DMS53 treated with DMSO at 0.1 percent for 48 hours (cell line): ENCODE measurements around the gene ENTPD5.
"Not testable (repeated sequence)": the region's sequence is repeated elsewhere in the genome, so short reads cannot be mapped to it uniquely, and the experiment has no call there.

Source experiments
- DNase-seq: peaks from one replicate; lab custom pipeline; 2025; ENCODE audit not compliant: unreplicated experiment; lab: John Stamatoyannopoulos, UW

ENTPD5 gene

DNA sequence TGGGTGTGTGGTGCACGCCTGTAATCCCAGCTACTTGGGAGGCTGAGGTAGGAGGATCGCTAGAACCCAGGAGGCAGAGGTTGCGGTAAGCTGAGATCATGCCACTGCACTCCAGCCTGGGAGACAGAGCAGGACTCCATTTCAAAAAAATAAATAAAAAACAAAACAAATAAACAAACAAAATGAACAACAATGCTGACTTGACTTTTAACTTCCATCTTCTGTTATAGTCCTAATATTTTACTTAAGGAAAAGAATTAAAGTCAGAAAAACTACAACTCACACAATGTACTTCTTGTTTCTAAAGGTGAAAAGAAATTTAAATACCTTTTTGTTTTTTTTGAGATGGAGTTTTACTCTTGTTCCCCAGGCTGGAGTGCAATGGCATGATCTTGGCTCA lies 13.4 kb downstream of the ENTPD5 start:
- DNase-seq, result not testable (repeated sequence)

DNA sequence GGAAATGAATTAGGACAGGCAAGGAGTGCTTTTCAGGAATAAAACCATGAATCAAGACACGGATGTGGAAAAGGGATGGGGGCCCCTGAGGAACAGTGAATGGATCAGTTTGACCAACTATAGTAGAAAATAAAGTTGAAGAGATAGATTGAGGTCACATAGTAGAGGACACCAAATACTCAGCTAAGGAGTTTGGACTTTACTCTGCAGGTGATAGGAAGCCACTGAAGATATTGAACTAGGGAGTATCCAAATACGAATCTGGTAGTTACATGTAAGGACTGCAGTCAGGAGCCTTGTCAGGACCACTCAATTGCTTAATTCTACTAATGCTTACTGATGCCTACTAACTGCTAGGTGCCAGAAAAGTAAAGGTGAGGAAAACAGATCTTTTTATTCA lies 20.4 kb downstream of the ENTPD5 start:
- DNase-seq, result no peak

DNA sequence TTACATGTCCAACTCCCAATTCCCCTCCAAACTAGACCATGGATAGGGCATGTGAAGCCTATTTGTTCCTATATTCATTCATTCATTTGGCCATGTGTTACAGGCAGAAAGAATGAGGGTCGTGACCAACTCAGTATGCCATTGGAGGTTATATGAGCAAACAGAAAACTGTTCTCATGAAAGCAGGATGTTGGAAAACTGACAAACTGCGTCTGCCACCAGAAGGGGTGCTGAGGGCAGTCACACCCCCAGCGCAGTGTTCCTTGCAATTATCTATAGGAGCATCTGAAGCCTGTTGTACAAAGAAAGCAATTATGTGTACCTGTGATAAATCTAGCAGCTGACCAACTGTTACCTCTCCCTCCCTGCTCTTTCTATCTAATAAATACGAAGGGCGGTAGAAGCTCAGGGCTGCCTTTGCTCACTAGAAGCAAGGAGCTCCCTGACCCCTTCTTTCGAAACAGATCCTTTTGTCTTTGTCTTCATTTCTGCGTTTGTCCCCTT lies 21.1 kb downstream of the ENTPD5 start:
- DNase-seq, result no peak

DNA sequence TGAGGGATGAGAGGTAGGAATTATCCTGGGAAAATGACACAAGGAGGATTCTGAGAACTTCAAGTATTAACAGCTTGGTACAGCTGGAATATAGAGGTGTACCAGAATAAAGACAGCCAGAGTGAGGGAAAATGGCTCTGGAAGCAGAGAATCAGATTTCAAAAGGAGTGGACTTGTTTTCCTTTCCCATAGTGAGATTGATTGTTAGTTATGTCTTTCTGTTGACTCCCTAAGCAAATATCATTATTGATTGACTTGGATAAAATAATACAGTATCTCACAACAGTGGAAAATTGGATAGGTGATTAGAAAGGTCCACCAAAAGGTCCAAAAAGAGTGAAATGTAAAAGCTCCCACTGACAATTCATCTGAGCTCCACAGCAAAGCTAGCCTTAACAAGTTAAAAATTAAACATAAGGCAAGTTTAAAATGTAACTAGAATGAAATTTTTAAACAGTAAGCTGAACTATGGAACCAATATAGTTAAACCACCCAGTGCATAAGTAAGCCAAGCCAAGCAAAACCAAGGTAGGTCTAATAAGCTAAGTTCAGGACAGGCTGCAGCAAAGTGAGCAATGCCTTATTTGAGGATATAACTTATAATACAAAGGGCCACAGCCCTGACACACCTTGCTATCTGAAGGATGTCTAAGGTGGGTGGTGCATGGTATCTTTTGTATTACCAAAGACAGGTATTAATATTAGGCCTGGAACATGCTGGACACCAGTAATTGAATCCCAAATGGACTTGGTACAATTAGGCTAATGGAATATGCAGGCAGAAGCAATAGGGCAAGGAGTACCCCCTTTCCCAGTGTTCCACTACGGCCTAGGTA lies 21.8 kb downstream of the ENTPD5 start:
- DNase-seq, result no peak

DNA sequence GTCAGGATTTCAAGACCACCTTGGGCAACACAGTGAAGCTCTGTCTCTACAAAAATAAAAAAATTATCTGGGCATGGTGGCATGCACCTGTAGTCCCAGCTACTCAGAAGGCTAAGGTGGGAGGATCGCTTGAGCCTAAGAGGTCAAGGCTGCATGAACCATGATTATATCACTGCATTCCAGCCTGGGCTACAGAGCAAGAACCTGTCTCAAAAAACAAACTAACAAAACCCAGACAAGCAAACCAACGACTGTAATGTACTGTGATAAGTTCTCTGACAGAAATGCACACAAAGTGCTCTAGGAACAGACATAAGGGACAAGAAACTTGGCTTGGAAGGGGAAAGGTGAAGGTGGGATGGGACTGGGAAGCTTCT lies 22.4 kb downstream of the ENTPD5 start:
- DNase-seq, result no peak

DNA sequence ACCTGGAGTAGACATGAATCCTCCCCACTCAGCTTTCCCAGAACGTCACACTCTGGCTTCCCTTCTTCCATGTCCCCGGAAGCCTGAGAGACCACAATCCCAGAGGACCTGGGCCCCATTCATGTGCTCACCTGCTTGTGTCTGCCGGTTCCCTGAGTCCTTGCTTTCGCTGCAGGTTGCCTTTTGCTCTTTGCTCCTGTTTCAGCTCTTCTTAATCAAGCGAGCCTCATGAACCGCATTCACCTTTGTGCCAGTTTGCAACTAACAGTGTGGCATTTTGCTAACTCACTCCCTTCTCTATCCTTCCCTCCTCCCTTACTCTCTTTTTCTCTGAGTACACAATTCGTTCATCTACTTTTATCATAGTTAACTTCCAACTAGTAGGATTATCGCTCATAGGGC lies 23.1 kb downstream of the ENTPD5 start:
- DNase-seq, result no peak

GRCh38 chr14:73994926-73995325 lies 24.2 kb downstream of the ENTPD5 start:
- not testable (repeated sequence) for DNase-seq

DNA sequence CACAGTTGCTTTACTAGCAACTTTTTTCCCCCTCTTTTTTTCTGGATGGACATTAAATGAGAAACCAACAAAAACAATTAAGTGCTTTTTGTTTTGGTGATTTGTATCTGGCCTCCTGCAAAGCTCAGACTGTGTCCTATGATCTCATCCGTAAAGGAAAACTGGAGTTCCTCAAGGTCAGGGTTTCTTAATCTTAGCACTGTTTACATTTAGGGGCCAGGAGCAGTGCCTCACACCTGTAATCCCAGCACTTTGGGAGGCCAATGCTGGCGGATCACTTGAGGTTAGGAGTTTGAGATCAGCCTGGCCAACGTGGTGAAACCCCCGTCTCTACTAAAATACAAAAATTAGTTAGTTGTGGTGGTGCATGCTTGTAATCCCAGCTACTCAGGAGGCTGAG lies 28.0 kb downstream of the ENTPD5 start:
- no peak for DNase-seq

DNA sequence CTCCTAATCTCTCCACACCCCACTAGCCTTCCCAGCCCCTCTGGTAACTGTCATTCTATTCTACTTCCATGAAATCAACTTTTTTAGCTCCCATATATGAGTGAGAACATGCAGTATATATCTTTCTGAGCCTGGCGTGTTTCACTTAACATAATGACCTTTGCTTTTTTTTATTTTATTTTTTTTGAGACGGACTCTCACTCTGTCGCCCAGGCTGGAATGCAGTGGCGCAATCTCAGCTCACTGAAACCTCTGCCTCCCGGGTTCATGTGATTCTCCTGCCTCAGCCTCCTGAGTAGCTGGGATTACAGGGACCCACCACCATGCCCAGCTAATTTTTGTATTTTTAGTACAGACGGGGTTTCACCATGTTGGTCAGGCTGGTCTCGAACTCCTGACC lies 30.4 kb downstream of the ENTPD5 start:
- not testable (repeated sequence) for DNase-seq

- DNase-seq, result no peak
These were observed 31.0 kb downstream of the ENTPD5 start for GRCh38 chr14:73988065-73988464.

DNA sequence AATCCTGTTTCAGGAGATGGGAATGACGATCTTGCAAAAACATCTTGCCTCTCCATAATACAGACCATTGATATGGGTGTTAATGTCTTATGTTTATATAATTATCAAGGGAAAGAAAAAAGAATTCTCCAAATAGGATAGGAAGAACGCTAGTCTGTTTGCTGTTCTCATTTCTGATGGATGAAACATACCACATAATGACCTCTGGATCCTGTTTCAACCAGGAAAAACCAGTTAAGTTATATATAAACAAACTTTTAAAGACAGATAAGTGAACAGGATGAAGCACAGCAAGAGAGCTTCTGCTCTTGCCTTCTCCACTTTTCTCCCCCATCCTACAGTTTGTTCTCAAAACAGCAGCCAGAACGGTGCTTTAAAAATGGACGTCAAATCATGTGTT lies 41.2 kb downstream of the ENTPD5 start:
- no peak for DNase-seq

DNA sequence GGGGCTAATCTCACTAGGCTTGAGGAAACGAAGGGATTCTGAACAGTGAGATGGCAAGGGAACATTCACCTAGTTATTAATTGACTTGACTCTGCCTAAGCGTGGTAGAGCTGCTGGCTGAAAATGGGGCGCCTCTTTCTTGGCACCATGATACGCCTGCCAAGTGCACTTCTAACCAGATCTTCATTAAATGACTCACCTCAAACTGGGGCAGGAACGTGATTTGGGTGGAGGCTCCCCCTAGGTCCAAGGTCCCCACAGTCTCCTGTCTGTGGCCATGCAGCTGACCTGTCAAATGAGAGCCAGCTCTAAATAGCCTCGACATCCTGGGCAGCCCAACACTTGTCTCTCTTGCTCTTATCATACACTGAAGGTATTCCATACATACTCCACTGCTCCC lies 43.0 kb downstream of the ENTPD5 start:
- DNase-seq, result no peak

DNA sequence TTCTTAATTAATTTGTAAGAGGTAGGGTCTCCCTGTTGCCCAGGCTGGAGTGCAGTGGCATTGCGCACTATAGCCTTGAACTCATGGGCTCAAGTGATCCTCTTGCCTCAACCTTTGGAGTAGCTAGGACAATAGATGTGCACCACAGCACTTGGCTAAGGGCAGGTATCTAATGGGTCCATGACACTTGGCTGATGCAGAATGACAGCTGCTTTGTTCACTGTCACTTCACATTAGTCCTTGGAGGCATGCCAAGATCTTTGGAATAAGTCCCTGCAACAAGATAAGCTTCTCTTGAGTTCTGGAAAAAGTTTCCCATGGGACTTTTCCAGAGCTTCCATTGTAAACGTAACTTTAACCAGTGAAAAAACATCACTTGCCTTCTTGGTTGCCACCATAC lies 45.6 kb downstream of the ENTPD5 start:
- no peak for DNase-seq

DNA sequence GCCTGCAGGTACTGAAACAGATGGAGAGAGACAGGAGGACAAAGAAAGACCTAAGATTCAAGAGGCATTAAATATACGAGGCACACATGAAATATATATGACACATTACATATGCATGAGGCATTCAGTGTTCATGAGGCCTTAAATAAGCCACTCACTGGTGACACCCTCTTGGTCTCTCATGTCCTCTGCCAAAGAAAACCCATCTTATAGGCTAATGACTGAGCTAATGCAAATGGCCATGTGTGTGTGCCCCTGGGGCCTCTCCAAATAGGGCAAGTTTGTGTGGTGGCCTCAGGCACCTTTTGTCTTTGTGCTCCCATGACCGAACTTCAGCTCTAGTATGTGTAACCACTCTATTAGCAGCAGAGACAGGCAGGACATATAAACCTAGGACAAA lies 50.2 kb downstream of the ENTPD5 start:
- DNase-seq, result no peak

DNA sequence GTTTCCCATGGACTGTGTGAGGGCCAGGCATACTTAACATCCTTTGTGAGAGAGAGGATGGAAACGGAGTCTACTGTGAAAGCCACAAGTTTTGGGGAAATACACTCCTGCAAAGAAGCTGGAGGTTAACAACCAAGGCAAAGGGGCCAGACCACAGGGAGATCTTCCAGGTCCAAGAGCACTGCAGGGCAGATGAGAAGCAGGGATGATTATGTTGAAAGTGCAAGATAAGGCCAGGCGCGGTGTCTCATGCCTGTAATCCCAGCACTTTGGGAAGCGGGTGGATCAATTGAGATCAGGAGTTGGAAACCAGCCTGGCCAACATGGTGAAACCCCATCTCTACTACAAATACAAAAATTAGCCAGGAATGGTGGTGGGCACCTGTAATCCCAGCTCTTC lies 53.9 kb downstream of the ENTPD5 start:
- no peak for DNase-seq

DNA sequence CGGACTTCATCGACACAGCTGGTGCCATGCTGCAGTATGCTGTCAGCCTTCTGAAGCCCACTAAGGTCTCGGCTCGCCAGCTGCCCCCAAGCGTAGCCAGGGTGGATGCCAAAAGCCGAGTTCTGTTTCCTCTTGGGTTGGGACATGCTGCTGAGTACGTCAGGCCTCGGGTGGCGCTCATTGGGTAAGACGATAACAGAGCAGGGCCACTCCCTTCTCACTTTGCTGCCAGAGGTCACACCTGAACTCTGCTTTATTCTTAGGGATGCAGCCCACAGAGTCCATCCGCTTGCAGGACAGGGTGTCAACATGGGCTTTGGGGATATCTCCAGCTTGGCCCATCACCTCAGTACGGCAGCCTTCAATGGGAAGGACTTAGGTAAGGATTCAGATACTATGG lies 57.9 kb downstream of the ENTPD5 start:
- no peak for DNase-seq

DNA sequence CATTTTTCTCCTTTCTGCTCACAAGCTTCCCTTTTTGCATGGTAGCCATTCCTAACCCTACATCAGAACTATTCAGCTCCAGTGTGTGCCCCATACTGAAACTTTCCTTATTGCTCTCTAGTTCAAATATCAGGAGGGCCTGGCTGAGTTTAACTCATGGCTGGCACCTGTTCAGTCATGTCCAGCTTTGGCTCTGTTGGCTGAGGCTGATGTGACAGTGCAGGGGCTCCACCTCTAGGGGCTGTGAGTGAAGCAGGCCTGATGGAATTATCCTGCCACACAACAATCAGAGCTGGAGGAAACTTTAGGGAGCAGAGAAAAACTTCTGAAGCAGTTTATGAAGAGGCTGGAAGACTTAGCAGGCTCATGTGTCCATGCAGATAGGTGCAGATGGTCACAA lies 60.5 kb downstream of the ENTPD5 start:
- DNase-seq, result no peak

- DNase-seq, result no peak
These were observed 63.4 kb downstream of the ENTPD5 start for GRCh38 chr14:73955674-73956073.

- DNase-seq, result no peak
These were observed 65.4 kb downstream of the ENTPD5 start for GRCh38 chr14:73953731-73954130.

DNA sequence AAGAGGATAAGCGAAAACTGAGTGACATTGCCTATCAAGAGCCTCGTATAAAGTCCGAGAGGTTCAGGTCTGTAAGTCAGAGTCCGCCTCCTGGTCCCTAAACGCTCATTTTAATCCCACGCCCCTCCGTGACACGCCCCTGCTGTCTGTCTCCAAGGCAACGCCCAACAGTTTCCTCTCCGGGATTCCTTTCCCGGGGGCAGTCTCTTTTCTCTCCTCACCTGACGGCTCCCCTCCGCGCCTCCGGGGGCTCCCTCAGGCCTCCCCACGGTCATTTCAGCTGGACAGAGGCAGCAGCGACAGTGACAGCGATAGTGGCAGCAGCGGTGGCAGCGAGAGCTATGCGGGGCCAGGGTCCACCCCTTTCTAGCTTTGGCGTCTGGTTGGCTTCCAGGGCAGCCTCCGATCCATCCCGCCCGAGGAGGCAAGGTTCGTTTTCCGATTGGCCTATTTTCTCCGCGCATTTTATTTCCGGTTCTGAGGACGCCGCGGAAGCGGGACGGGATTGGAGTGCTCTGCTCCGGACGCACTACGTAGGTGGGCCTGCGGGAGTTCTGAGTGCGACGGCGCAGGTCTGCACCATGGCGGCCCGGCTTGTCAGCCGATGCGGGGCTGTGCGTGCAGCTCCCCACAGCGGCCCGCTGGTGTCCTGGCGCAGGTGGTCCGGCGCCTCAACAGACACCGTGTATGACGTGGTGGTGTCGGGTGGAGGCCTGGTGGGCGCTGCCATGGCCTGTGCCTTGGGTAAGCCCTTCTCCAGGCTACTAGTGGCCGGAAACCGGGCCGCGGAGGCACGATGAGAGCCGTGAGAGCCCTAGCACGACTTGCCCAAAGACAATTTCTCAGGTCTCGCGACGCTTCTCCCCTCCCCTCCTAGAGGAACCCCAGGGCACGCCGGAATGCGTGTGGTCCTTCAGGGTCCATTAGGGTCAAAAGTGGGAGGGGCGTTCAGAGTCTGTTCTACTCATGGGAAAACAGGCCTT lies 69.0 kb downstream of the ENTPD5 start, which contains the start of the genes COQ6 and FAM161B:
COQ6 (plus strand) TSS at position 551 of the 983 bp plus-strand sequence; CDS start at position 582, 31 bp downstream.
FAM161B (minus strand) TSS at position 343 of the 983 bp plus-strand sequence; CDS start at position 275, 68 bp downstream.
- DNase-seq, result peak; percentile 92

DNA sequence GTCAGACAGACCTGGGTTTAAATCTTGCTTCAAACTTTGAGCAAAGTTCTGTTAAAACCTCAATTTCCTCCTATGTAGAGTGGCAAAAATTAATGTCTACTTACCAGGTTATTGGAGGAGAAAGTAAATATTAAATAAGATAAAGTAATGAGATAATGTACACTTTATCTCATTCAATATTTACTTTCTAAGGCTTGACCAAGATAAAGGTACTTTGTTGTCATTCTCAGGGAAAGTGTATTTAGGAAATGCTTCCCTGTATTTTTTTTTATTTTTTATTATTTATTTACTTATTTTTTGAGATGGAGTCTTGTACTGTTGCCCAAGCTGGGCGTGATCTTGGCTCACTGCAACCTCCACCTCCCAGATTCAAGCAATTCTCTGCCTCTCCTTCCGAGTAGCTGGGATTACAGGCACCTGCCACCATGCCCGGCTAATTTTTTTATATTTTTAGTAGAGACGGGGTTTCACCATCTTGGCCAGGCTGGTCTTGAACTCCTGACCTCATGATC lies 73.9 kb downstream of the ENTPD5 start:
- DNase-seq, result no peak
